Measurements from ENCODE around the gene SLC36A1.
A peak's percentile ranks its signal among the peaks of the same experiment; 100 is the strongest.

SLC36A1 gene

GRCh38 chr5:151522226-151522625 lies 74.8 kb downstream of the SLC36A1 start:
- no peak for DNase-seq (ENCODE audit: low spot score)
- in situ Hi-C loops (cut with MboI; ENCODE audit: low pct_unique_long_range_greater_than_20kb, low sequenced_read_pairs, unreplicated experiment): loop anchor here (10.0 to 25.0 kb wide), 2 partner anchors 123 to 215 kb away; no protein-coding TSS in a partner anchor
- TF ChIP-seq CTCF (IDR thresholded peaks at IDR 0.05; ENCODE audit: extremely low read depth, insufficient read depth, missing control alignments): no peak

- peak; percentile 75 for DNase-seq (ENCODE audit: low spot score)
- in situ Hi-C loops (cut with MboI; ENCODE audit: low pct_unique_long_range_greater_than_20kb, low sequenced_read_pairs, unreplicated experiment): loop anchor here (10.0 to 25.0 kb wide), 2 partner anchors 121 to 214 kb away; no protein-coding TSS in a partner anchor
- TF ChIP-seq CTCF (IDR thresholded peaks at IDR 0.05; ENCODE audit: extremely low read depth, insufficient read depth, missing control alignments): peak; percentile 70
These were observed 75.9 kb downstream of the SLC36A1 start for GRCh38 chr5:151523335-151523734.

GRCh38 chr5:151528153-151528552 lies 80.8 kb downstream of the SLC36A1 start:
- in situ Hi-C loops (cut with MboI; ENCODE audit: low pct_unique_long_range_greater_than_20kb, low sequenced_read_pairs, unreplicated experiment): loop anchor here (10.0 kb wide), 1 partner anchor 117 kb away; no protein-coding TSS in a partner anchor
- no peak for DNase-seq (ENCODE audit: low spot score)
- no peak for TF ChIP-seq CTCF (IDR thresholded peaks at IDR 0.05; ENCODE audit: extremely low read depth, insufficient read depth, missing control alignments)

- no peak for DNase-seq (ENCODE audit: low spot score)
- in situ Hi-C loops (cut with MboI; ENCODE audit: low pct_unique_long_range_greater_than_20kb, low sequenced_read_pairs, unreplicated experiment): loop anchor here (10.0 kb wide), 1 partner anchor 116 kb away; no protein-coding TSS in a partner anchor
- no peak for TF ChIP-seq CTCF (IDR thresholded peaks at IDR 0.05; ENCODE audit: extremely low read depth, insufficient read depth, missing control alignments)
These were observed 81.6 kb downstream of the SLC36A1 start for GRCh38 chr5:151528996-151529395.

- no peak for TF ChIP-seq CTCF (IDR thresholded peaks at IDR 0.05; ENCODE audit: extremely low read depth, insufficient read depth, missing control alignments)
- in situ Hi-C loops (cut with MboI; ENCODE audit: low pct_unique_long_range_greater_than_20kb, low sequenced_read_pairs, unreplicated experiment): no loop called here
- DNase-seq (ENCODE audit: low spot score): no peak
These were observed 84.2 kb downstream of the SLC36A1 start for GRCh38 chr5:151531581-151531980.

- no peak for TF ChIP-seq CTCF (IDR thresholded peaks at IDR 0.05; ENCODE audit: extremely low read depth, insufficient read depth, missing control alignments)
- DNase-seq (ENCODE audit: low spot score): no peak
These were observed 85.0 kb downstream of the SLC36A1 start for GRCh38 chr5:151532416-151532815.

More at GRCh38 chr5:151532416-151532815, 85.0 kb downstream of the SLC36A1 start:
- in situ Hi-C loops (cut with MboI; ENCODE audit: low pct_unique_long_range_greater_than_20kb, low sequenced_read_pairs, unreplicated experiment): no loop called here

Measured in GM13977 (cell line).